Measurements from ENCODE around the gene TEX51.

The TEX51 gene

GRCh38 chr2:126877041-126877440 is 21.6 kb upstream of the TEX51 start:
- no peak for TF ChIP-seq CTCF (IDR thresholded peaks at IDR 0.05; ENCODE audit: low read length, missing control alignments)
- DNase-seq (ENCODE audit: low read depth): no peak
- H3K4me3 ChIP-seq (replicated peaks; ENCODE audit: low read depth, low read length): no peak overlapping the region

GRCh38 chr2:126877861-126878565 is 20.7 kb upstream of the TEX51 start:
- no peak for TF ChIP-seq CTCF (IDR thresholded peaks at IDR 0.05; ENCODE audit: low read length, missing control alignments)
- H3K4me3 ChIP-seq (replicated peaks; ENCODE audit: low read depth, low read length): no peak overlapping the region
- DNase-seq (ENCODE audit: low read depth): no peak

DNA sequence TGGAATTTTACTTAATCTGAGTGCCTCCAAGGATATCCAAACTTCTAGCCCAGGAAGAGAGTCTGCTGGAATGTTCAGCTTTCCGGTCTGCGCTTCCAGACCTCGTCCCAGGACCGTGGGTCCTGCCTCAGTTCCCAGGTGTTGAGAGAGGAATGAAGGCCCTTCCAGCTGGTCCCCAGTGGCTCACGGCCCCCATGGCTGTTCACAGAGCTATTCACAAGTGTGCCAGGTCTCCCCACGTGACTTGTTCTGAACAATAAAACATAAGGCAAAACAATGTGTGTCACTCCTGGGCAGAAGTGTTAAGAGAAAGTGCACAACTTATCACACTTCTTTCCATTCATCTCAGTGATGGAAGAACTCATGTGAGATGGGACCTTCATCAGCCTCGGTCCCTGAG is 20.1 kb upstream of the TEX51 start:
- TF ChIP-seq CTCF (IDR thresholded peaks at IDR 0.05; ENCODE audit: low read length, missing control alignments): no peak
- H3K4me3 ChIP-seq (replicated peaks; ENCODE audit: low read depth, low read length): no peak overlapping the region
- DNase-seq (ENCODE audit: low read depth): no peak

DNA sequence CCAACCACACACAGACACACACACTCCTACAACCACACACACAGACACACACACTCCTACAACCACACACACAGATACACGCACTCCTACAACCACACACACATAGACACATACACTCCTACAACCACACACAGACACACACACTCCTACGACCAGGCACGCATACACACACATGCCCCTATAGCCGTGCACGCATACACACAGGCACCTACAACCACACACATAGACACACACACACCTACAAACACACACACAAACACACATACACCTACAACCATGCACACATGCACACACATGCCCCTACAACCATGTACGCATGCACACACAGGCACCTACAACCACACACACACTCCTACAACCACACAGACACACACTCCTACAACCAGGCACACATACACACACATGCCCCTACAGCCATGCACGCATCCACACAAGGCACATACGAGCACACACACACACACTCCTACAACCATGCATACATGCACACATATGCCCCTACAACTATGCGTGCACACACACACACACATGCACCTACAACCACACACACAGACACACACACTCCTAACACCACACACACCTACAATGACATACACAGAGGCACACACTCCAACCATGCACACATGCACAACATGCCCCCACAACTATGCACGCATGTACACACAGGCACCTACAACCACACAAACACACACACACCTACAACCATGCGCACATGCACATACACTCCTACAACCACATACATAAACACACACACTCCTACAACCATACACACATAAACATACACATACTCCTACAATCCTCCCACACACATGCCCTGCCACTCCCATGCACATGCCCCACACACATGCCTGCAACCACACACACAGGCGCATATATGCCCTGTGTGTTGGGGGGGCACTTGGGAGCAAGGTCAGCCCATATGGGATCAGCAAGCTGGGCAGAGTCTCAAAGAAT is 19.1 kb upstream of the TEX51 start:
- TF ChIP-seq CTCF (IDR thresholded peaks at IDR 0.05; ENCODE audit: low read length, missing control alignments): no peak
- no peak for DNase-seq (ENCODE audit: low read depth)
- no peak overlapping the region for H3K4me3 ChIP-seq (replicated peaks; ENCODE audit: low read depth, low read length)

- DNase-seq (ENCODE audit: low read depth): no peak
- TF ChIP-seq CTCF (IDR thresholded peaks at IDR 0.05; ENCODE audit: low read length, missing control alignments): no peak
- no peak overlapping the region for H3K4me3 ChIP-seq (replicated peaks; ENCODE audit: low read depth, low read length)
These were observed 18.4 kb upstream of the TEX51 start for GRCh38 chr2:126880324-126880723.

DNA sequence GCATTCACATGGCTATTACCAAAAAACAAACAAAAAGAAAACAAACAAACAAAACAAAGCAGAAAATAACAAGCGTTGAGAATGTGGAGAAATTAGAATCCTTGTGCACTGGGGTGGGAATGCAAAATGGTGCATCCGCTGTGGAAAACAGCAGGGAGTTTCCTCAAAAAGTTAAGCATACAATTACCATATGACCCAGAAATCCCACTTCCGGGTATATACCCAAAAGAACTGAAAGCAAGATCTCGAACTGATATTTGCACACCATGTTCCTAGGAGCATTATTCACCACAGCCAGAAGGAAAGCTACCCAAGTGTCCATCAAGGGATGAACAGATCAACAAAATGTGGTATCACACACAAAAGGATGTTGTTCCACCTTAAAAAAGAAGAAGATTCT is 17.9 kb upstream of the TEX51 start:
- TF ChIP-seq CTCF (IDR thresholded peaks at IDR 0.05; ENCODE audit: low read length, missing control alignments): no peak
- no peak overlapping the region for H3K4me3 ChIP-seq (replicated peaks; ENCODE audit: low read depth, low read length)
- DNase-seq (ENCODE audit: low read depth): no peak

All from fibroblast of pulmonary artery (primary cell).